ENCODE measurements around the gene PF4V1.
A peak's percentile ranks its signal among the peaks of the same experiment; 100 is the strongest.

The PF4V1 gene, protein sequence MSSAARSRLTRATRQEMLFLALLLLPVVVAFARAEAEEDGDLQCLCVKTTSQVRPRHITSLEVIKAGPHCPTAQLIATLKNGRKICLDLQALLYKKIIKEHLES

DNA sequence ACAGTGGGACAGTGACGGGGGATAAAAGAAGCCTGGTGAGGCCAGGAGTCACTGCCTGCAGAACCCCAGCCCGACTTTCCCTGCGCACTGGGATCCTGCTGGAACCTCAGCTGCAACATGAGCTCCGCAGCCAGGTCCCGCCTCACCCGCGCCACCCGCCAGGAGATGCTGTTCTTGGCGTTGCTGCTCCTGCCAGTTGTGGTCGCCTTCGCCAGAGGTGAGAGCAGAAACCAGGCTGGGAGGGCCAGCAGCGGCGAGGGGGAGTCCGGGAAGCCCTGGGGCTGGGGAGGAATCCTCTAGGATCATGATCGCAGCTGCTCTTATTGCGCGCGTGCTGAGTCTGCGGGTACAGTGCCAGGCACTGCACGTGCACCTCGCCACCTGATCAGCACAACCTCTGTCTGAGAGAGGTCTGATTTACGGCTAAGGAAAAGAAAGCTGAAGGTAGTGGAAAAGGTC lies at the start of gene PF4V1:
Gene PF4V1 (plus strand): TSS at position 51 of the 459 bp plus-strand sequence. CDS start 67 bp downstream, at position 118.
- no peak for DNase-seq

DNA sequence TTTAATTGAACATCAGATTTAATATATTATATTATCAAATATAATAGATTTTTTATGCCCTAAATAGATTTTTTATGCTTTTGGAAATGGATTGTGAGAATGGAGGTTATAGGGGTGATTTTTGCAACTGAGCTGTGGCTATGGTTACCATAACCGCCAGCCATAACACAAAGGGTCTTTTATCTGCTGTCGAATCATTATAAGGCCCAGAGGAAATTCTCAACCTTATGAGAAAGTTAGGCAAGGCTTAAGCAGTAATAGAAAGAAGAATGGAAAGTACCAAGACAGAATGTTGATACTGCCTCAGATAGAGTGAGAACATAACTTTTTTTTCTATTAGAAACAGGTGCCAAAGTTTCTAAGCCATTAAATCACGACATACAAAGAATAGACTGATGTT lies 42.9 kb upstream of the PF4V1 start:
- DNase-seq = no peak

DNA sequence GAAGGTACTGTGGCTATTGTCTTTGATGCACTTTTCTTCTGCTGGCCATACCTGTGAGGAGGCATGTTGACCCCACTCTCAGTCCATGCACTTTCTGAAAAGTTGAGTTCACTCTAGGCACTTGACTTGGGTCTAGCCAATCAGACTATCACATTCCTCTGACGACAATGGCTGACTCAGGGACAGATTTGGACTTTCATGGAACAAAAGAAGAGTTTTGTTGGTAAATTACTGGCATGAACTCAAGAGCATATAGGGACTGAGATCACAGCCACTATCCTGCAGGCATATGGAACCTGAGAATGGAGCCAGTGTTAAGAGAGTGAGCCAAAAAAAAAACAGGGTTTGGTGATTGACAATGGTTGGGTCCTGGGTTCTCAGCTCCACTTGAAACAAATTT lies 41.3 kb upstream of the PF4V1 start:
- no peak for DNase-seq

DNA sequence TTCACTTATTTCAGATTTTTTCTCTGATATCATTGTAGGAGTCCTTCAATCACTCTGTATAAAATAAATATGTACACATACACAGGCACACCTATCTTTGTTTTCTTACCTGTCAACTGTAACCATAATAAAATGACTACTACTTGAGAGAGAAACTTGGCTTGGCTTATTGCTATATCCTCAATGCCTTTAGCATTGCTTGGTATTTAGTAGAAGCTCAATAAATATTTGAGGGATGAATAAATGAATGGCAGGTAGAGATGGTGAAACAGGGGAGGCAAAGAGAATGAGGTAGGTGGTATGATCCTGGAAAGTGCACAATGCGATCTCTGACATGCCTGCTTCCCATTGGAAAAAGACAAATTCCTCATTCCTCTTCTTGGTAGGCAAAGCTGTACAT lies 38.4 kb upstream of the PF4V1 start:
- no peak for DNase-seq

DNA sequence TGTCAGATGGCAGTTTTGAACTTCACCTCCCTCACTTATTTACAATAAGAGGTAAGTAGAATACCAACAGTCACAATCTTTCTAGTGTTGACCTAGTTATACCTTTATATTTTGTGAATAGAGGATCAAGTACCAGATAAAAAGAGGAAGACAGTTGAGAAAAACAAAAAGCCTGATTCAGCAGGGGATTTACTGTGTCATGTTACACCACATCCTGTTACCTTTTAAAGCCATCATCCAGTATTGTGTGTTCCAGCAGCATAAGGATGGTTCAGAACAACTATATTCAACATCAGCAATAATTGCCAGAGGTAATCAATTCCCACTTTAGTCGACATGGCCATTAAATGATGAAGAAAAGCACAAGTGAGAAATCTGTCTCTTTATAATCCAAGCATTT lies 38.0 kb upstream of the PF4V1 start:
- DNase-seq = peak; percentile 38 to 47

DNA sequence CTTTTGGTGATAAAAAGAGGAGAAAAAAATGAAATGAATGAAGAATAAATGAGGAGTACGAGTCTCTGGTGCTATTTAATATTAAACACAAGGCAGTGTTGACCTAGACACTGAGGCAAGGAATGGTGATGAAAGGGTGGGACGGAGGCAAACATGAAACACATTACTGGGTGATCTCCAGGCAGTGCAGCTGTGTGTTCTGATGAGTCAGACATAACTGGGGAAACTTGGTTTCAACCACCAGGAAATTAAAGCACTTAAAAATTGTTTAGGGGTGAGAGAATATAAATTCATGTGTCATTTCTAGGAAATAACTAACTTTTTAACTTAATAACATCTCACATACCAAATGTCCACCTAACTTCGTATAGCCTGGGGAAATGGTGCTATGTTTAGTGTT lies 36.3 kb upstream of the PF4V1 start:
- DNase-seq = peak in 1 of 2 experiments; percentile 19

DNA sequence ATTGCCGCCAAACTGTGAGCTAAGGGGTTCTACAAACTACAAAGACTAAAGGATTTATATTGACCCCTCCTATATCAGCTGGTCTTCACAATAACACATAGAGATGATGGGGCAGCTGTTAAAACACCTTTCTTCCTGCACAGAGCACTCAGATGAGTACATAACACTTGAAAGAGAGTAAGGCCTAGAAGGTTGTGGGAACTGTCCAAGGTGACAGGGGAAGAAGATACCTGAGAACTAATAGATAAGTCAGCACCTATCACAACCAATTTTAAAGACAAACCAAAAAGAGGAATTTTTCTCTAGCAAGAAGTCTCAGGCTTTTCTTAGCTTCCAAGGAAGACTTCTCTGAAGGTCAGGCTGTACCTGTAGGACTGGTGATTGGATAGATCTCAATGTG lies 35.8 kb upstream of the PF4V1 start:
- no peak for DNase-seq

DNA sequence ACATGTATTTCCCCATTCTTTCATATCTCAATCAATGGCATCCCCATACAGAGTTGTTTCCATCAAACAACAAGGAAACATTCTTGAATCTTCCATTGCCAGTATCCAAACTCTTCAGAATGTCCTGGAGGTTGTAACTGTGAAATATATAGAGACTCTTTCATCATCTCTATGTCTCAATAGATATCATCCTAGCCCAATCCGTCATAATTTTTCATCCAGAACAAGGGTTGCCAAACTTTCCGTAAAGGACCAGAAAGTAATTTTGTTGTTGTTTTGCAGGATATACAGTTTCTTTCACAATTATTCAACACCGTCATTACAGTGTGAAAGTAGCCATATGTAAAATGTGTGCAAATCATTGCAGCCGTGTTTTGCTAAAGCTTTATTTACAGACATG lies 31.8 kb upstream of the PF4V1 start:
- no peak for DNase-seq

DNA sequence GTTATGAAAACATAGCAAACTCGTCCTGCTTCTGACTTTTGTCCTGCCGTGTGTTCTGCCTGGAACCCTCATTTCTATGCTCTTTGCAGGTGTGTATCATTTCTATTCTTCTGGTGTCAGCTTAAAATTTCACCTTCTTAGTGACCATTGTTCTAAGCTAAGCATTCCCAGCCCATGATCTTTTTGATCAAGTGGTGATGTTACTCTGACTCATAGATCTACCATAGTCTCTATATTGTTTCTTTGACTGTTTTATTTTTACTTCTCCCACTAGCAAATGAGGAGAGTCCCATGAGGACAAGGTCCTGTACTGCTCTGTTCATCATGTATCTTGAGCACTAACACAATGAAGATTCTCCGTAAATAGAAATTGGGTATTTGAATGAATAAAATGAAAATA lies 30.7 kb upstream of the PF4V1 start:
- DNase-seq = no peak

DNA sequence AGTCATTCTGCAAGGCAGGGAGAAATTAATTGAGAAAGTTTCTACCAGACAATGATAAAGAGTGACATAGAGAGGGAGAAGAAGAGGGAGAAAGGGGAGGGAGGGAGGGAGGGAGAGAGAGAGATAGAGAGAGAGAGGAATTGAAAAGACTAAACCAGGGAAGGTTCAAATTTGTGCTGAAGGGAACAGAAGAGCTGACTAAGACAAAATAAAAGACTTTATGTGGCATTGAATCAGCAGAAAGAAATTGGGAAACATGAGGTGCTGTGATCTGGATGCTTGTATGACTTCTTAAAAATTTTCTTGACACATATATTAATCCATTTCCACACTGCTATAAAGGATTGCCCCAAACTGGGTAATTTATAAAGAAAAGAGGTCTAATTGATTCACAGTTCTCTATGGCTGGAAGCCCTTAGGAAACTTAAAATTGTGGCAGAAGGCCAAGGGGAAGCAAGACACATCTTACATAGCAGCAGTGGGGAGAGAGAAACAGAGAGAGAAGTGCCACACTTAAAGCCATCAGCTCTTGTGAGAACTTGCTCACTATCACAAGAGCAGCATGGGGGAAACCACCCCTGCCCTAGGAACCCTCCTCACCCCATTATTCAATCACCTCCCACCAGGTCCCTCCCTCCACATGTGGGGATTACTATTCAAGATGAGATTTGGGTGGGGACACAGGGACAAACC lies 30.1 kb upstream of the PF4V1 start:
- peak; percentile 39 to 48 for DNase-seq

DNA sequence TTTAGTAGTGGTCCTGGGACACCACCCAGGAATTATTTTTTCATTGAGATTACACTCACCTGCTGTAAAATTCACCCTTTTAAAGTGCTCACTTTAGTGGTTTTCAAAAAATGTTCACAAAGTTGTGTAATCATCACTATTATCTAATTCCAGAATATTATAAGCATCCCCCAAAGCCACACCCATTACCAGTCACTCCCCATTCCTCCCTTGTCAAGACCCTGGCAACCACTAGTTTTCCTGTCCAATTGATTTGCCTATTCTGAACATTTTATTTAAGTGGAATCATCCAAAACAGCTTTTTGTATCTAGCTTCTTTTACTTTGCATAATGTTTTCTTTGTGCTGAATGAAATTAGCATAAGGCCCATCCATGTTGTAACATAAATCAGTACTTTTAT lies 29.3 kb upstream of the PF4V1 start:
- no peak for DNase-seq

DNA sequence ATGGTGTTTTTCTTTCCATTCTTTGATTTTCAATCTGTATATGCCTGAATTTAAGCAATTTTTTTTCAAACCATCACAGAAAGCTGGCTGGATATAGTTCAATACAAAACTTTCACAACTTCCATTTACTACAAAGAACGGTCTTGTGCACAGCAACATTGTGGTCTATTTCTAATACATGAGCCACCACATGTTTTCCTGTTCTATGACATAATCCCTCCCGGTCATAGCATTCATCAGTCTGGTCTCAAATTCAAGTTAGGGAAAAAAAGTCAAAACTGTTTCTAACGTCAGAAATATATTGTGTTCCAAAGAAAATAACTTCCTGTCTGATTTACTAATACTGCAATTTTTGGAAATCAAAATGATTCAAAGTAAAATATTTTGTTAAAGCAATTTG lies 24.1 kb upstream of the PF4V1 start:
- peak; percentile 91 to 93 for DNase-seq

DNA sequence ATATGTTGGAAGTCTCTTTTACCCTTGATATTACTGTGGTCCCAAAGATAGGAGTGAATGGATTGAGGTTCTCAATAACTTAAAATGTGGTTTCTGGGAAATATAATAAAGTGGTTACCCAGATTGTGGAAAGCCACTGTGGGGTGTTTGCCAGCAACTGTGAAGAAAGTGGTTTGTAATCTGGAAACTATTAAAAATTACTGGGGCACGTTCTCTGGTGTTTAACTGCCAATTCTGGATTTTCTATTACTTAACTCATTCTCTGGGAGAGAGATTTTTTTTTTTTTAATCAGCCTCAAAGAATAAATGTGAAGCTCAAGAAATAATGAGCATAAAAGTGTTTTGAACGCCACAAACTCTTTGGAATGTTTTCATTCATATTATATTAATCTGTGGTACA lies 21.5 kb upstream of the PF4V1 start:
- no peak for DNase-seq

DNA sequence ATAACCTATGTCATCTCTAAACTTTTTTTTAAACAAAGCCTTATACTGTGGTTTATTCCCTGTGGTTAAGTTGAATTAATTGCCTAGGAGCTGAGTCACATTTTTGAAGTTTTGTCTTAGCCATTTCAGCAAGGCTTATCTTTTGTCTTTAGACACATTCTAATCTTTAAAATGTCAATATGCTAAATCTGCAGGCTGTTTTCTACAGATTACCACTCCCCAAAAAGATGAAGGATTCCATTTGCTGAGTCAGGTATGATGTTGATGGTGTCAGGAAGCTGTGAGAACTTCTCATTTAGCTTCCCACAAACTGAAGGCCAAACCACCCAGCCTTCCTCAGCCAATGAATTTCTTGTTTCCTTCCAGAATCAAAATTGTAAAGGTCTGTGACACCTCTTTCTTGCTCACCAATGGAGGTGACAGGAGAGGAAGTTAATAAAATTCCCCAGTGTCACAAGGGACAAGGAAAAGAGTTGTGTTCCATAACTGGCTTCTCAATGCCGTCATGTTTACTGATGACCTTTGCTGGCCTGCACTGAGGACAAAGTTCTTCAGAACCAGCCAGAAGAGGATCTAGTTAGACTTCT lies 20.4 kb upstream of the PF4V1 start:
- no peak for DNase-seq

DNA sequence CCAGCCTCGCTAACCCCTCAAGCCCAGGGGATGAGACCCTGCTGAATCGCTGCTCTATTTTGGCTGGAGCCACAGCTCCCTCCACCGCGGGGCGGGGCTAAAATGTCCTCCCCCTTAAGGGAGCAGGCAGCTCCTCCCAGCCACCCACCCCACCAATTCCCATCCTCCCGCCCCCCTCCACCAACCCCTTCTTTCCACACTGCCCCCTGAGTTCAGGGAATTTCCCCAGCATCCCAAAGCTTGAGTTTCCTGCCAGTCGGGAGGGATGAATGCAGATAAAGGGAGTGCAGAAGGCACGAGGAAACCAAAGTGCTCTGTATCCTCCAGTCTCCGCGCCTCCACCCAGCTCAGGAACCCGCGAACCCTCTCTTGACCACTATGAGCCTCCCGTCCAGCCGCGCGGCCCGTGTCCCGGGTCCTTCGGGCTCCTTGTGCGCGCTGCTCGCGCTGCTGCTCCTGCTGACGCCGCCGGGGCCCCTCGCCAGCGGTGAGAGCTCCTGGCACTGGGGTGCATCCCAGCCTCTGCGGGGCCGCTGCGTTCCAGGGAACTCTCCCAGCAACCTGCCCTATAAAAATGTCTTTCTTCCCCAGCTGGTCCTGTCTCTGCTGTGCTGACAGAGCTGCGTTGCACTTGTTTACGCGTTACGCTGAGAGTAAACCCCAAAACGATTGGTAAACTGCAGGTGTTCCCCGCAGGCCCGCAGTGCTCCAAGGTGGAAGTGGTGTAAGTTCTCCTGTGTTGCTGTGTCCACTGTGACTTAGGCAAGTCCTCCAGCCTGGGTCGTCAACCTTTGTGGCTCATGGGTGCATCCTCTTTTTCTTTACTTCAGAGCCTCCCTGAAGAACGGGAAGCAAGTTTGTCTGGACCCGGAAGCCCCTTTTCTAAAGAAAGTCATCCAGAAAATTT lies 16.5 kb upstream of the PF4V1 start, which contains the start of gene CXCL6:
Gene CXCL6 (plus strand): TSS at position 306 of the 907 bp plus-strand sequence. CDS start 73 bp downstream, at position 379.
- no peak for DNase-seq

DNA sequence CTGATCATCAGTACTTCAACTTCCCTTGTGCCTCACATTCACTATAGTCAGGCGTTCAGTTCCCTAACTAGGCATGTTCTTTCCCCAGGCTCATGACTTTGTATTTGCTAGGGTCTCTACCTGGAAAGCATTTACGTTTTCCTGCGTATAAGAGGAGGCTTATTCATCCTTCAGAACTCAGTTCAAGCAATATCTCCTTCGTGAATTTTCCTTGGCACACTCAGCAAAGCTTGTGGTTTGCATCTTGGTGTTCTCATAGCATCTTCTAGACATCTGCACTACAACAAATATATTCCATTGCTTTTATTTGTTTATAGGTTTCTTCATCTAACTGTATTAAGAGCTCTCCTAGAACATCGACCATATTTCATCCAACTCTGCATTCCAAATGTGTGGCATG lies 14.0 kb upstream of the PF4V1 start:
- no peak for DNase-seq

DNA sequence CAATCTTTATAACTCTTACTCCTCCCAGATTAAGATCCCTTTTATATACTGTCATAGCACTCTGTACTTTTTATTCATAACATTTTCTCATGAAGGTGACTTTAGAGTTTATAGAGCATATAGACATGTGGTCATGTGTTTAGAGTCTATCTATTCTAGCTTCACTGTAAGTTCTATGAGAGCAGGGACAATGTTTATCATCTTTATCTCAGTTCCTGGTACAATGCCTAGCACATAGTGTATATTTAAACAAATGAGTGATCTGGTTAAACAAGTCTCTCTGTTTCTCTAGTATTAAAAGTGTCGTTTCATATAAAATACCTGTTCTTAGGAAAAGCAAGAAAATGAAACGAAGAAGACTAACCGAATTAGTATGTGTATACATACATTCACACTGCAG lies 13.4 kb upstream of the PF4V1 start:
- DNase-seq = no peak

DNA sequence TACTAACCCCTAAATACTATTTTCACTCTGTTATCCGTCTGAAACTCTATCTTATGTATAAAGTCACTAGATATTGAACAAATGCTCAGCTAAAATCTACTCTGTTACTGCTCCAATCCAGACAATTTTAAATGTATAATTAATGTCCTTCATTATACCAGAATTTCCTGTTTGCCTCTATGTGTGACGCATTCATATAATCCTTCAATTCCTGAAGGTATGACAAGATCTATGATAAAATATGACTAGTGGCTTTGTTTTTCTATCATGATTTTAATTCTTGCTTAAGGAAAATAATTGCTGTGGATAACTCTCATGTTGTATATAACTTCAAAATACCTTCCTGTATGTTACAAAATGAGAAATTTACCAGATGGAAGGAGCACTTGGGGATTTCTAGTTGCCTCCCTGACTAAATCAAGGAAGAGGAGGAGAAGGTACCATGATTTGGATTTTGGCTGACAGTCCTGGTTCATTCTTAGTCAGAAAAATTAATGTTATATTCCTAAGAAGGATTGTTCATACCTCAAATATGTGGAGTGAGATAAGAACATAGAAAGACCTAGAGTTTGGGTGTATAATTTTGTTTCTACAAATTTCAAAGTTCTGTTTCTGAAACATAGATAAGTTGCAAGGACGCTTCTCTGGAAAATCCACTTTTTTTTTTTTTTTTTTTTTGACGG lies 11.7 kb upstream of the PF4V1 start:
- DNase-seq = no peak

DNA sequence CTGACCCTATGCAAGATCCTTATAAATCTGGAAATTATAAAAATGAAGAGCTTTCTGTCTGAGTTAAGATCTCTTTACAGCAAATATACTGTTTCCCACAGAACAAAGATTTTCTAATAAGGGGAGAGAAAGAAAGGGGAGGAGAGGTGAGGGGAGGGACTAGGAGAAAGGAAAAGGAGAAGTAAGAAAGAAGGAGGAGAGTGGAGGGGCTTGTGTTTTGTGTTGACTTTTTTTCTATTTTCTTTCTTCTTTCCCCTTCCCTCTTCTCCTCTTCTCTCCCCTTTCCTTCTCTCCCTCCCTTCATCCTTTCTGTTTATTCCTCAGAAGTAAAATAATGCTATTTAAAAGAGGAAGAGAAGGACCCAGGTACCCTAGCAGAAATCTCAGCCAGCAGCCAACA lies 10.4 kb upstream of the PF4V1 start:
- DNase-seq = peak in 1 of 2 experiments; percentile 12

DNA sequence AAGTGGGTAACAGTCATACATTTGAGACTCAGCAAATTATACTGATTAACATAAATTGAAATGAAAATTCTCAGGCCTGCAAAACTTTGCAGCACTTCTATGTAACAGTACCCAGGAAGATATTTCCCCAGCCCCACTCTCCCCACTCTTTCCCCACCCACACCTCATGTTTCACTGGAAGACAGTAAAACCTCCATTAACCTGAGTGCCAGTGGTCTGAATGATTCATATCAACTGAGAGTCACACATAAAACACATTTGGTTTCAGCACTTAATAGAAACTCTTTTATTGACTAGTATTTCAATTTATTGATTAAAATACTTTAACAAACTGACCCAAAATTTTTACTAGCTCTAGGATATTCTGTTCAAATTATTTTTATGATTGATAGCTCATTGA lies 9.7 kb upstream of the PF4V1 start:
- no peak for DNase-seq

DNA sequence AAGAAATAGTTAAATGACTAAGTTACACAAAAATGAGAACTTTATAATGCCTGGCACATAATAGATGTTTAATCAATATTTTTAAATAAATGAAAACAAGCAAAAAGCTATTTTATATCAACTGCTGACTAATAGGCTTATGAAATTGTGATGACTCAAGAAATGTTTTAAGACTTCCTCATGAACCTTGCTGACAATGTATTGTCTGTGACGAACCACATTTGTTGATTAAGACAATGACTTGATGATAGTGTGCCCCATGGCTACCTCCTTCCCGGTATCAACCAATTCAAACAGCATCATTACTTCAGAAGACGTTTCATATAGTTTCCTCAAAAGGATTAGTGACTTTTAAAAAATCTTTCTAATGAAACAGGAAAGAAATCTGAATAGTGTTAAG lies 8.8 kb upstream of the PF4V1 start:
- DNase-seq = no peak

DNA sequence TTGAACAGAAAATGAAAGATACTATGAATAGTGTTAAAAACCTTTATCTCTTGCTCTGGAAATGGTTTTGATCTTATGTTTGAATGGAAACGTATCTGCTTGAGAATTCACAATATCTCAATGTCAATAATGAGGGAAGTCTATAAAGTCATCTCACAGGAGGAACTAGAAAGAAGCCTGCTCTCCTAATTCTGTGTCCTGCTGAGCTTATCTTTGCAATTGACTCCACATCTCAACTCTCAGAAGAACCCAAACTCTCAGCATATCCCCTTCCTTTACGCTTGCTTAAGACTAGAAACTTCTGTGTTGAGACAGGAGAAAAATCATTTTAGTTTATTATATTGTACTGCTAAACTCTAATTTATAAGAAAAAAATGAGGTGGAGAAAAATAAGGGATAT lies 8.3 kb upstream of the PF4V1 start:
- DNase-seq = no peak

Data from Kasumi-1 (cell line).